GM21423 (cell line): ENCODE results near the gene TBCK.

ENCODE experiments used
- ATAC-seq: cut with Tn5 transposase; IDR thresholded peaks from one replicate; pipeline ENCODE4 v1.9.1; 2021; ENCODE audit warnings: mild to moderate bottlenecking, moderate library complexity; ENCODE audit not compliant: unreplicated experiment

The TBCK gene

DNA sequence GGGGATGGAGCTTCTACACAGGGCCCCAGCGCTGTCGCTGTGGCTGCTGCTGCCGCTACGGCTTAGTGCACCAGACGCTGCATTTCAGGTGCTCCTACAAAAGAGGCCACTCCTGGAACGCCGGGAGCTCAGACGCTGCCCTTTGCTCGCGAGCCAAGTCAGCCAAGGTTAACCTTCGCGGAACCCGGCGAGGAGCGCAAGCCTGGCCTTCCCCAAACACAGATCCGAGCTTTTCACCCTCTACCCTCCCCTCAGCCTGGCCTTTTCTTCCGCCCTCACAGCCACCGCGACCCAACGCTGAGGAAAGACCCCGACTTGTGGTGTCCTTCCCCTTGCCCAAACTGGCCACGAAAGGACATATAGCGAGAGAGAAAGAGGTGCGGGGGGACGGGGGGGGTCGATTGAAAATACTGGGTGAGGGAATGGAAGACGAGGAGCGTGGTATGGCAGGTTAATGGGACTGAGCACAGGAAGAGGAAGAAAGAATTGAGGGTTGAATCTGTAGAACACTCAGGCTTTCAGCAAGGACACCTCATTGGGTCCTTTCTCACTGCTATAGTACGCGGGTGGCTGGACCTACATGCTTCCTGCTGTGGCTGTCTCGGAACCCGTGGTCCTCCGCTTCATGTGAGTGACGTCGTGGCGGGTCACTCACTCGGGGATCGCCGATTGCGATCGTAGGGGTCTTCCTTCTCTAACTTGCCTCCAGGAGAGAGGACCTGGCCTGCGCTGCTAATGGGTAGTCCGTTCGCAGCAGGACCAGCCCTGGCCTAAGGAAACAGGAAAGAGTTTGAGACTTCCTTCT is at the start of gene TBCK, which contains the start of gene AIMP1:
TBCK (minus strand) TSS at position 242 of the 805 bp plus-strand sequence. CDS start 7,249 bp downstream, outside the sequence.
AIMP1 (plus strand) TSS at position 583 of the 805 bp plus-strand sequence. CDS start 8,460 bp downstream, outside the sequence.
- ATAC-seq, result peak; percentile 88

DNA sequence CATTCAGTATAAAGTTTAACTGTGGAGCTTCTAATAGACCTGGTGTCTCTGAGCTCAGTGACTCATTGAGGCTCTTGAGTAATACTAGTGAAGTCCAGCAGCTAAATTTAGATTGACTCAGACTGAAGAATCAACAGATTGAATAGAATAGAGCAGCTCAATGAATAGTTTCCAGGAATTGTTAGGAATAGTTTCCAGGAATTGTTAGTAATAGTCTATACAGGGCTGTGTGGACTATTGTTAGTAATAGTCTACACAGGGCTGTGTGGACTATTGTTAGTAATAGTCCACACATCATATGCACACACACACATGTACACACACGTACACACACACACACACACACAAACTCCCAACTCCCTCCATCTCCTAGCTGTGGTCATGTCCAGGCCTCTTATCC is 49.6 kb upstream of the TBCK start:
- no peak for ATAC-seq

DNA sequence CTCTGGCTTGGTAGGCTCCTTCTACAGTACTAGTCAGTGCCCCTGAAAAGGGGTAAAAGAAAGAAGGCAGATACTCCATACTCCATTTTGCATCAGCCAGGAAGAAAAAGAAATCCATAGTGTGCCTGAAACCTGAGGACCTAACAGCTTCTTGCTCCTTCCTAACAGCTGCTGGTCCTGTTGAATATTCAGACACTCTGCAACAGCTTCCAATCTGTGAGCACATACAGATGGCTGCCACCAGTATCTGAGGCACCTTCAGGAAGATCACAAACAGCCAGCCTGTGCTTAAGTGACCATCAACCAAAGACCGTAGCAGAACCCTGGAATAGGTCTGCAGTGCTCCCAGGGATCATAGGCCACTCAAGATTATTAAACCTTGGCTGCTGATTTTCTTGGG is 48.3 kb upstream of the TBCK start:
- no peak for ATAC-seq

DNA sequence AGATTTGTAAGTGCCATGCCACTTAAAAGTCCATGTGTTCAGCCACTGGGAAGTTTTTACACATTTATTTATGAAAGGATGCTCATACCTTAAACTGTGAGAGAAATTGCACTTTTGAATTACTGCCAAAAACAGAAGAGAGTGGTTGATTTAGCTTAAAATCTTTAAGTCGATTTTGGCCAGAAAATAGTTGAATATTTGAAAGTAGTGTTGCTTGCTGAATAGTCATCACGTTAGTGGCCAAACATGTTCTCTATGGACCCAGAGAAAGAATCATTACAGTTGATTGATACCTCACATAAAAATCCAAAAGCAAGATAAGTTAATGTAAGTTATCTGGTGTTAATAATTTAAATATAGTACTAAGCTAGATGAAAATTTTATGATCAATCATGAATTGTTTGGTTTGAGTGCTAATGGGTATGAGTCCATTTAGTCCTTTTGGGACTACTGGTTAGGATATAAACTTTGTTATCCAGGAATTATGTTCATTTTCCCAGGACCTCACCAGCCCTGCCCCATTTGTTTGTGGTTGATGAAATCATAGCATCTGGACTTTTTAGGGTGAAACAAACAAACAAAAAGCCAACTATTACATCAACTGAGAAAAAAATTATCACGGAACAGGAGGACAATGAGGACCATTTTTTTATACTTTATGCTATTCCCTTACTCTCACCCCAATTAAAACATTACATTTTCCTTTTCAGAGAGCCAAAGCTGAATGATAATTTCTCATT is 46.2 kb upstream of the TBCK start:
- no peak for ATAC-seq

DNA sequence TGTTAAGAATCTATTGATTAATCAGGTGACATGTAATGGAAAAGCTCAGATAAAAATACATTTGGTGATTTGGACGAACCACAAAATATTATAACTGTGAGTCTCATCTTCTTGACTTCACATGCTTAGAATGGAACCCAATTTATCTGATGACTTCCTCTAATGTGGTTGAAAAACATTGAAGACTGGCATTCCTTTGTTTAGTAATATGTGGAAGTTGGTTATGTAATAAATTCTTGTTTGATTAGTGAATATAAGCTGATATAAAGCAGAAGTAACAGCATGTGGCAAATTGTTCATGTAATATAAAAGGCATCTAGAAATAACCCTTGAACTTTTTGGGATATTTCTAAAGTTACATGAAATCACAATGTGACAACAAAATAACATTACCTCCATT is 42.9 kb upstream of the TBCK start:
- no peak for ATAC-seq

DNA sequence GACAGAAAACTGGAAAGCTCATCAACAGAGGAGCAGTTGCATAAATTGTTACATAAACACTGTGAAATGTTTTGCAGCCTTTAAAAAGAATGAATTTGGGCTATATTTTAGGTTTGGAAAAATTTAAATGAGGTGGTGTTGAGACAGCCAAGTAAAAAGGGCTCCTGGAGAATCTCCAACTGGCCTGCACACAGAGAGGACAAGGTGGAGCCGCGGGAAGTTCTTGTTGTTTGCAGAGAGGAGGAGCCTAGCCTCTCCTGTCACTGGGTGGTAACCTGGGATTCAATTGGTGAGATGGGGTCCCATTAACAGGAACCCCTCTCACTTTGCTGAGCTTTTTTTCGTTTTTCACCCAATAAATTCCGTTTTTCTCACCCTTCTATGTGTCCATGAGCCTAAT is 39.2 kb upstream of the TBCK start:
- ATAC-seq, result no peak

DNA sequence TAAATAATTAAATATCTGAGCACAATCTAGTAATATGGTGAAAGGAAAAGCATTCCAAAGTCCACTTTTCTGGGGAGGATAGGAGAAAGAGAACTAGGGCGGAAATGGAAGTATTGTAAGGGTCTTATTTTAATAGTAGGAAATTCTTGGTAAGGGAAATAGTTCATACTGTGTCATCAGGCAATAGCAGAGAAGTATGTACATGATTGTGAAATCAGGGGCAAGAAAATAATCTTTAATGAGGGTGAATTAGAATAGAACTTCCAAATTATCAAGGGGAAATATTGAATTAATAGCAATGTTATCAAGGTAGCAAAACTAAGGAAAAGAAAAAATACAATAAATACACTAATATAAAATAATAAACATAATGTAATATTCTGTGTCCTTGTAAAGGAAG is 37.8 kb upstream of the TBCK start:
- ATAC-seq, result no peak

DNA sequence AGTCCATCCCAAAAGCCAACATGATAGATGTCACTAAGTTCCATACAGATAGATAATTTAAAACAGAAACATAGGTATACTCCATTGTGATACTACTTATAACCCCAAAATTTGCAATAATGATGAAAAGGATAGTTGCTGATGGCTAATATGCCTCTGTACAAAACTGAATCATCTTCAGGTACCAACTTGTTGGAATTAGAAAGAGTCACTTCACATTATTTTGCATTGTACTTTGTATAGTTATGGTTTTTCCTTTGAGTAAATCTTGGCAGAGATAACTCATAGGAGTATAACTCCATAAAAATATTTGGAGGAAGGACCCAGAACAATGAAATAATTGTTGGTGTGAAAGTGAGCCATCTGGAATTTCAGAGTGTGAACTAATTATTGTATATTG is 35.0 kb upstream of the TBCK start:
- ATAC-seq, result no peak

DNA sequence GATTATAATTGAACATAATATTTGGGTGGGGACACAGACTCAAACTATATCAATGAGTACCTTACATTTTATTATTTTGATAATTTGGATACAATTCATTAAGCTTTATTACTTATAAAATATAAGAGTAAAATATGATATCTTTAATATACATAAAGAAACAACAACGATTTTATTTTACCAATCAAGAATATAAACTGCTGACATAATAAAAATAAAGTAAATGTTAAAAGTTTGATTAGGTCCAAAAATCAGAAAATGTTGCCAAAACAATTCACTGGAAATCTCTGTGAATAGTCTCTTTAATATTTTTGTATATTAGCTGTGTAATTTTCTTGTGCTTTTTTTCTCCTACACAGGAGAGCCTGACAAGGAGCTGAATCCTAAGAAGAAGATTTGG is 31.2 kb upstream of the TBCK start:
- ATAC-seq, result no peak

DNA sequence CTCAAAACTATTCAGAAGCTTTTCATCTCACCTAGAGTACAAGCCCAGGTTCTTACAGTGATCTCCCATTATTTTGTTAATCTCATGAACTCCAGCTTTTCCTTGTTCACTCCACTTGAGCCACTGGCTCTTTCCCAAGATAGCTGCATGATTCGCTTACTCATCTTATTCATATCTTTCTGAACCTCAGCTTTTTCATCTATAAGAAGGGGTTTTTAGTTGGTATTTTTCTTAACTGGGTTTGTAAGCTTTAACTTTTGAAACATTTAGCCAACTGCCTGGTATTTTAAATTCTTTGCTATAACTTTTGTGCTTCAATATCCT is 28.6 kb upstream of the TBCK start:
- no peak for ATAC-seq

DNA sequence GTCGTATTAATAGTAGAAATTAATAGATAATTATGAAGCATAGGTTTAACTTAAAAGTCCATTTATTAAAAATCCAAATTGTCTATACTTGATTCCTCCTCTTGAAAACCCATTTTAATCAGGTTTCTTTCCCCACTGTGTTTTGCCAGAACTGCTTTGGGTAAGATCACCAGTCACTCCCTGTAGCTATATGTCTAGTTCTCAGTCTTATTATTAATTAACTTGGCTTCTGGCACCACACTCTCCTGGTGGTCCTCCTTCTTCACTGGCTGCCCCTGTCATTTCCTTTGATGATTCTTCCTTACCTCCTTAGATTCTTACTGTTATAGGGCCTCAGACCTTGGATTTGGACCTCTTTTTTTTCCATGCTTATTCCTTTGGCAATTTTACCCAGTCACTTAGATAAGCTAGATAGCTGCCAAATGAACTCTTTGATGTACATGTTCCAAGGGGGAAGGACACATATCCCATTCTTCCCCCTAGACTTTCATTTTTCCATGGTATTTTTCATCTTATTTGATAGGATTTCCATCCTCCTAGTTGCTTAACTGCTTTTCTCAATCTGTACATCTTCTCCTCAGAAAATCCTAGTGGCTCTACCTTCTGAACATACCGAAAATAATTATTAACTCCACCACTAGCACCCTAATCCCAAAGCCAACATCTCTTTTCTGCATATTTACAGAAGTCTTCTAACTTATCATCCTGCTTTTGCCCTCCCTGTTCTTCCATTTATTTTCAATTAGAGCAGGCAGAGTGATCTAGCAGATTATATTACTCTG is 28.0 kb upstream of the TBCK start:
- ATAC-seq, result no peak

DNA sequence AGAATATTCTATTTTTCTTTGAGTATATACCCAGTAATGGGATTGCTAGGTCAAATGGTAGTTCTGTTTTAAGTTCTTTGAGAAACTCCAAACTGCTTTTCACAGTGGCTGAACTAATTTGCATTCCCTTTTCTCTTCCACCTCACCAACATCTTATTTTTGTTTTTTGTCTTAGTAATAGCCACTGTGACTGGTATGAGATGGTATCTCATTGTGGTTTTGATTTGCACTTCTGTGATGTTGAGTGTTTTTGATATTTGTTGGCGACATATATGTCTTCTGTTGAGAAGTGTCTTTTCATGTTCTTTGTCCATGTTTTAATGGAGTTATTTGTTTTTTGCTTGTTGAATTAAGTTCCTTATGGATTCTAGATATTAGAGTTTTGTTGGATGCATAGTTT is 24.8 kb upstream of the TBCK start:
- no peak for ATAC-seq

DNA sequence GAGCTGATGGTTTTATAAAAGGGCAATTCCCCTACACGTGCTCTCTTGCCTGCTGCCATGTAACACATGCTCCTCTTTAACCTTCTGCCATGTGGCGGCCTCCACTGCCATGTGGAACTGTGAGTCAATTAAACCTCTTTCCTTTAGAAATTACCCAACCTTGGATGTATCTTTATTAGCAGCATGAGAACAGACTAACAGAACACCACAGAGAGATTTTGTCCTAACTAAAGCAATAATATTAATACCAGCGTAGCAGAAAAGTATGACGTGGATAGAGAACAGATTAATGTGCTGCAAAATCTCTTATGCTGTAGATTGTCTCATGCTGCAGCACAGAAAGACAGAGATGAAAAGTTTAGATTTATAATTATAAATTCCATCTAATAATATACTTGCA is 23.4 kb upstream of the TBCK start:
- ATAC-seq, result no peak

DNA sequence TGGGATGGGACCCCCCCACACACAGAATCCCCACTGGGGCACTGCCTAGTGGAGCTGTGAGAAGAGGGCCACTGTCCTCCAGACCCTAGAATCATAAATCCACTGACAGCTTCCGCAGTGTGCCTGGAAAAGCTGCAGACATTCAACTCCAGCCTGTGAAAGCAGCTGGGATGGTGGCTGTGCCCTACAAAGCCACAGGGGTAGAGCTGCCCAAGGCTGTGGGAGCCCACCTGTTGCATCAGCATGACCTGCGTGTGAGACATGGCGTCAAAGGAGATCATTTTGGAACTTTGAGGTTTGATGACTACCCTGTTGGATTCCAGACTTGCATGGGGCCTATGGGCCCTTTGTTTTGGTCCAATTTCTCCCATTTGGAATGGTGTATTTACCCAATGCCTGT is 22.7 kb upstream of the TBCK start:
- ATAC-seq, result no peak

DNA sequence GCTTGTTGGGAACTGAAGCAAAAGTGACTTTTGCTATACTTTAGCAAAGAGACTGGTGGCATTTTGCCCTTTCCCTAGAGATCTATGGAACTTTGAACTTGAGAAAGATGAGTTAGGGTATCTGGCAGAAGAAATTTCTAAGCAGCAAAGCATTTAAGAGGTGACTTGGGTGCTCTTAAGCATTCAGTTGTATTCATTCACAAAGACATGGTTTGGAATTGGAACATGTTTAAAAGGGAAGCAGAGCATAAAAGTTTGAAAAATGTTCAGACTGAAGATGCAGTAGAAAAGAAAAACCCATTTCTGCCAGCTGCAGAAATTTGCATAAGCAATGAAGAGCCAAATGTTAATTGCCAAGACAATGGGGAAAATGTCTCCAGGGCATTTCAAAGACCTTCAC is 21.9 kb upstream of the TBCK start:
- no peak for ATAC-seq

DNA sequence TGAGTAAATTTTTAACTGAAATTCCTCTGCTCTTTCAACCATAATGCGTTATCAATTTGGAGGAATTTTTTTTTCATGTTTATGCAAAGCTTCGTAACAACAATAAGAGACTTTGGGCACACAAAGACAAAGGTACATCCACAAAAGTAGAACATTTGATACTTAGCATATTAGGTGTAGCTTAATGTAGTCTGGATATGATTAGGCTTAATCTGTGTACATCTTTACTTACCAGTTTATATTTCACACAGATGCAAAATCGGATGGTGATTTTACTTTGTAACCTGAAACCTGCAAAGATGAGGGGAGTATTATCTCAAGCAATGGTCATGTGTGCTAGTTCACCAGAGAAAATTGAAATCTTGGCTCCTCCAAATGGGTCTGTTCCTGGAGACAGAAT is 20.6 kb upstream of the TBCK start:
- no peak for ATAC-seq

DNA sequence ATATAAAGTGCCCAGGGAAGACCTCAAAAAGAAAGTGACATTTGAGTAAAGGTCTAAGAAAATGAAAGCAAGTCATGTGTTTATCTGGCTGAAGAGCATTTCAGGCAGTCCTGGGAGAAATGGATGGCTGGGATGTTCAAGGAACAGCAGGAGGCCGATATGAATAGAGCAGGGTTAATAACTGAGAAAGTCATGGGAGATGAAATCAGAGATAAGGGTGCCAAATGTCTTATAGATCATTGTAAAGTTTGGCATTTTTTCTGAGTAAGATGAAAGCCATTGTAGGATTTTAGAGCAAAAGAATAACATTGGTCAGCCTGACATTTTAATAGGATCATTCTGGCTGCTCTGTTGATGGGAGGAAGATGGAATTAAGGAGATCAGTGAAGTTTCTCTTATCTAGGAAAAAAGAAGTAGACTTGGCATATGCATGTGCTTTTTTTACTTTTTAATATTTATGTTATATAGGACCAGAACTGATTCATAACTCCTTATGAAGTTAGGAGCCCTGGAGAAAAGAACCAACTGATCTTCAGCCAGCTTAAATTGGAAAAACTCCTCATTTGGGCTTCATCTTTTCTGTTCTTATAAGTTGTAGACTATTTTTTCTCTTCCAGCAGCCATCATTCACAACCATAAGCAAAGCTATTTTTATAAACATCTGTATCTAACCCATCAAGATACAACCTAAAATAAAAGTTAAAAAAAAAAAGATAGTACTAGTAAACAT is 18.9 kb upstream of the TBCK start:
- ATAC-seq, result no peak

DNA sequence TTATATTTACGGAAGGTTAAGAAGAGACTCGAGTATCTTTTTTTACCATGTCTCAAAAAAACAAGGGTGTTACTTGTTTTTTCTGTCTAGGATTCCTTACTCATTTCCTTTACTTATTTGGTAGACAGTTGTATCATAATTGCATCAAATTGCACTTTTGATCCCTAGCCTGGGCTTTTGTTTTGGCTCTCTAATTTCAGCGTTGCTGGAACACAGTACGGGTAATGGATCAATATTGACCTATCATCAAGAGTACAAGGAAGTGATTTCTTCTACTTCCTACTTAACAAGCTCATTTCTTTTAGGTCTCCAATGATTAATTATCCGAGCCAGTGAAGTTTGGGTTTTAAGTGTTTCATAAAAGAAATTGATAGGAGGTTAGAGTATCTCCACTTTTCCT is 17.2 kb upstream of the TBCK start:
- no peak for ATAC-seq

DNA sequence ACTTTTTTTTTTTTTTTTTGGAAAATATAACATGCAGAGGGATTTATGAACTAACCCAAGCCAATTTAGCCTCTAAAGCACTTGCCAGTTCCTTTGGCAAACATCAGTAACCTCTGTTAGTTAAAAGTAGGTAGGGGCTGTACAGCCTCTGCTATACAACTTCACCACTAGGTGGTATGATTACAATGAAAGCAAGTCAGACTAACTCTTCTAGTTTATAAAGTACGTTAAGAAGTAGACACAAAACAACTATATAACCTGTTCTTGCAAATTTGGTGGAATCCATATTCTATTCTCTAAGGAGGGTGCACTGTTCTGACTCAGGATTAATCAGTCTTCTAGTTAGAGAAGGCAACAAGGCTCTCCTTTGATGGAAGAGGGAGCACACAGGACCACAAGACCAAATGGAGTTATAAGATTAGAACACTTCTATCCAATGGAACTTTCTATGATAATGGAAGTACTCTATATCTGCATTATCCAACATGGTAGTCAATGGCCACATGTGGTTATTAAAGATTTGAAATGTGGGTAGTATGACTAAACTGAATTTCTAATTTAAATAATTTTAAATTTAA is 13.1 kb upstream of the TBCK start:
- ATAC-seq, result peak; percentile 85

DNA sequence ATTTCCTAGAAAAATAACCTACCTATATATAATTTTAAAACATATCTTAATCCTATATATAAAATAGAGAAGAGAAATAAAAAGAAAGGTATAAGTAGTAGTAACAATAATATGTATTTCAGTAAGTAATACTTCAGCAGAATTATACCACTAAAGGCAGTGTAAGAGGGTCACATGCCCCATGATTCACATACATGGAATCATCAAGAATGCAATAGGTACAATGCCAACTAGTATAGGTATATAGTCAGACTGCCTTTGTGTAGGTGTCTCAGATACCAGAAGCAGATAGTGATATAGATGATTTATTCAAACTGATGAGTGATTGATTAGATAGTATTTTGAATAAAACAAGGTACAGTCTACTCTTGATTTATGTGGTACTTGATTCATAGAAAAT is 9.8 kb upstream of the TBCK start:
- no peak for ATAC-seq

DNA sequence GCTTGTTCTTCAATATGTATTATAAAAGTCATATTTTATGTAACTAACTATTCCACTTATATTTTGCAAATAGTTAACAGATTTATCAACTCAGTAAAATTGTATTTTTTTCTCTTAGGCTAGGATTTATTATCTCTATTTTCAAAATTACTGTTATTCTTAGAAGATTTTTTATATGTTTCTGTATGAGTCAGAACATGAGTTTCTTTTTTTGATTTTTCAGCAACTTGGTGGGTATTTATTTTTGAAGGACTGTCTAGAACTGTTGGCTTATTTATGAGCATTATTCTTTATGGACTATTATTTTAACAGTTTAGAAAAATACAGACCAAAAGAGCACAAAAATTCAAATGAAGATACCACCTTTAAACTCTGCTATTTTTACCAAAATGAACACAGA is 7.1 kb upstream of the TBCK start:
- no peak for ATAC-seq
